ENCODE data around the gene AFAP1.

DNA sequence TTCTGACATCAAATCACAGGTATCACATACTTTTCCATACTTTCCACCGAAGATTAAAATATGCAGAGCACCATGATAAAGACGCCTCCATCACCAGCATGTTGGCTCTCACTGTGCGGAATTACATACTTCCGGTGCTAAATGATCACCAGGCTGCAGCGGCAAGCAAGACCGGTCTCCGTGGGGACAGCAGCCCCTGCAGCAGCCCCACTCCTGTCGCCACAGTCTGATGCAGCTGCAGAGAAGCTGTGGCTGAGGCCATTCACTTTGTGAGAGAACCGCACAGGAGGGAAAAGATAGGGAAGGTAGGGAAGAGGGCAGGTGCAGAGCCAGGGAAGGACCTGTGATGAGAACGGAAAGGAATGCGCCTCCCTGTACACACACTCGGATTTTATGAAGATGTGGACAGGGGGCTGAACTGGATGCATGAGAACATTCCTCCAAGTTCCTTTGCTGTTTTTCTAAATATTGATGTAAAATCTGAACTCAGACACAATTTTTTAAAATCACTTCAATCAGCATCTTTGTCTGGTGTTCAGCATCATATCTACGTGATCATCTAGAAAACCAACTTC is 38.3 kb downstream of the AFAP1 start:
- TF ChIP-seq CTCF (IDR thresholded peaks at IDR 0.05) (no peak), POLR2A (IDR thresholded peaks at IDR 0.05) (no peak)

Measured in Peyer's patch (tissue), 4 donors.